OCI-LY1 (cell line): ENCODE data around the gene RAPGEF2.

Source experiments
- H2AFZ ChIP-seq: fragments of 200-600 bp; sonication (generic), shearing (Covaris generic); 2 replicates; pipeline ENCODE4 v1.6.0; 2014; ENCODE audit warnings: antibody characterized with exemption, mild to moderate bottlenecking, low read length
- H3F3A ChIP-seq: fragments of 200-600 bp; sonication (generic), shearing (Covaris generic); 2 replicates; pipeline ENCODE4 v1.6.0; 2014; ENCODE audit warnings: mild to moderate bottlenecking, antibody characterized with exemption, low read length, moderate library complexity; ENCODE audit not compliant: insufficient read depth
- H3K27ac ChIP-seq: fragments of 200-600 bp; sonication (generic); 2 replicates; pipeline ENCODE4 v1.5.1; 2014; ENCODE audit warnings: low read length, mixed run types, mild to moderate bottlenecking, low read depth; ENCODE audit not compliant: poor library complexity, severe bottlenecking
- H3K27me3 ChIP-seq: fragments of 200-600 bp; sonication (generic); 2 replicates; pipeline ENCODE4 v1.6.0; 2014; ENCODE audit warnings: antibody characterized with exemption, mild to moderate bottlenecking, low read length, moderate library complexity; ENCODE audit not compliant: insufficient read depth
- H3K36me3 ChIP-seq: fragments of 200-600 bp; sonication (generic); 2 replicates; pipeline ENCODE4 v1.6.1; 2014; ENCODE audit warnings: mild to moderate bottlenecking, antibody characterized with exemption, low read length, moderate library complexity, mixed read lengths; ENCODE audit not compliant: insufficient read depth
- H3K4me1 ChIP-seq: fragments of 200-600 bp; sonication (generic); 2 replicates; pipeline ENCODE4 v1.5.1; 2014; ENCODE audit warnings: mild to moderate bottlenecking, low read length, moderate library complexity; ENCODE audit not compliant: insufficient read depth, severe bottlenecking
- H3K4me2 ChIP-seq: fragments of 200-600 bp; sonication (generic), shearing (Covaris generic); 2 replicates; pipeline ENCODE4 v1.6.1; 2014; ENCODE audit warnings: low read length
- H3K4me3 ChIP-seq: fragments of 200-600 bp; sonication (generic); 2 replicates; pipeline ENCODE4 v1.5.1; 2014; ENCODE audit warnings: low read length, low read depth, mild to moderate bottlenecking, mixed read lengths; ENCODE audit not compliant: poor library complexity, severe bottlenecking
- H3K79me2 ChIP-seq: fragments of 200-600 bp; shearing (Covaris generic); 2 replicates; pipeline ENCODE4 v1.6.1; 2016; ENCODE audit warnings: mixed run types, low read length, mixed read lengths; ENCODE audit not compliant: insufficient read depth
- H3K9ac ChIP-seq: fragments of 200-600 bp; sonication (generic), shearing (Covaris generic); 2 replicates; pipeline ENCODE4 v1.6.1; 2014; ENCODE audit warnings: mild to moderate bottlenecking, low read length, mixed read lengths
- H3K9me2 ChIP-seq: fragments of 200-600 bp; sonication (generic), shearing (Covaris generic); 2 replicates; pipeline ENCODE4 v1.6.1; 2014; ENCODE audit warnings: low read depth, mild to moderate bottlenecking, low read length, mixed read lengths
- H3K9me3 ChIP-seq: fragments of 200-600 bp; shearing (Covaris generic); 2 replicates; pipeline ENCODE4 v1.6.1; 2014; ENCODE audit warnings: low read length, mixed read lengths
- H4K20me1 ChIP-seq: fragments of 200-600 bp; sonication (generic), shearing (Covaris generic); 2 replicates; pipeline ENCODE4 v1.6.0; 2016; ENCODE audit warnings: mild to moderate bottlenecking, low read length; ENCODE audit not compliant: insufficient read depth
- CTCF ChIP-seq: fragments of 200-600 bp; sonication (generic), shearing (Covaris generic); IDR thresholded peaks from 2 replicates; pipeline ENCODE4 v1.5.1; 2017; ENCODE audit warnings: mild to moderate bottlenecking, antibody characterized with exemption, low read length, moderate library complexity, mixed read lengths
- EZH2 ChIP-seq: fragments of 200-600 bp; sonication (generic), shearing (Covaris generic); IDR thresholded peaks from 2 replicates; pipeline ENCODE4 v1.8.0; 2017; ENCODE audit warnings: borderline replicate concordance, mixed run types, mild to moderate bottlenecking, antibody characterized with exemption, low read length, moderate library complexity, mixed read lengths

Gene RAPGEF2

GRCh38 chr4:159355466-159355865, 252.6 kb downstream of the RAPGEF2 start:
- H3K4me1 ChIP-seq: no peaks in the 10 kb centered on the region
- H3K27ac ChIP-seq: no peak overlapping the region
- TF ChIP-seq CTCF (no peak), EZH2 (no peak)
- H3F3A ChIP-seq: no peaks in the 10 kb centered on the region
- H3K9me2 ChIP-seq: no peaks in the 10 kb centered on the region
- H3K27me3 ChIP-seq: no peaks in the 10 kb centered on the region
- H3K4me2 ChIP-seq: no peak overlapping the region
- no peak overlapping the region for H3K4me3 ChIP-seq
- H3K9ac ChIP-seq: no peak overlapping the region
- H4K20me1 ChIP-seq: no peaks in the 10 kb centered on the region
- H3K9me3 ChIP-seq: no peaks in the 10 kb centered on the region
- no peaks in the 10 kb centered on the region for H3K36me3 ChIP-seq
- H2AFZ ChIP-seq: no peak overlapping the region
- H3K79me2 ChIP-seq: no peaks in the 10 kb centered on the region

- no peaks in the 10 kb centered on the region for H3K4me1 ChIP-seq
- no peaks in the 10 kb centered on the region for H3F3A ChIP-seq
- no peaks in the 10 kb centered on the region for H3K36me3 ChIP-seq
- H3K9me3 ChIP-seq: no peaks in the 10 kb centered on the region
- H3K9ac ChIP-seq: no peak overlapping the region
- H3K27ac ChIP-seq: no peak overlapping the region
- H2AFZ ChIP-seq: no peak overlapping the region
- no peaks in the 10 kb centered on the region for H3K9me2 ChIP-seq
- no peaks in the 10 kb centered on the region for H3K79me2 ChIP-seq
- TF ChIP-seq EZH2 (no peak), CTCF (no peak)
- H3K27me3 ChIP-seq: no peaks in the 10 kb centered on the region
- no peaks in the 10 kb centered on the region for H4K20me1 ChIP-seq
- H3K4me2 ChIP-seq: no peak overlapping the region
- H3K4me3 ChIP-seq: no peak overlapping the region
Measured at GRCh38 chr4:159357350-159357749, 254.5 kb downstream of the RAPGEF2 start.

- no peaks in the 10 kb centered on the region for H3K4me1 ChIP-seq
Measured at GRCh38 chr4:159358226-159358625, 255.3 kb downstream of the RAPGEF2 start.

More at GRCh38 chr4:159358226-159358625, 255.3 kb downstream of the RAPGEF2 start:
- Histone ChIP-seq H3K9me3 (no peaks in the 10 kb centered on the region), H3K9ac (no peak overlapping the region), H3K79me2 (no peaks in the 10 kb centered on the region), H2AFZ (no peak overlapping the region), H3K36me3 (no peaks in the 10 kb centered on the region), H3K27ac (no peak overlapping the region), H3K4me2 (no peak overlapping the region), H4K20me1 (no peaks in the 10 kb centered on the region), H3K9me2 (no peaks in the 10 kb centered on the region), H3F3A (no peaks in the 10 kb centered on the region), H3K27me3 (no peaks in the 10 kb centered on the region), H3K4me3 (no peak overlapping the region)
- no peak for TF ChIP-seq EZH2
- TF ChIP-seq CTCF: no peak
